GM10847 (cell line): ENCODE measurements around the gene S100B.

Source experiments
- POLR2A ChIP-seq: IDR thresholded peaks from 2 replicates; pipeline ENCODE4 v1.6.1; 2011; ENCODE audit not compliant: insufficient read length; ENCODE audit errors: extremely low read depth

Gene S100B

DNA sequence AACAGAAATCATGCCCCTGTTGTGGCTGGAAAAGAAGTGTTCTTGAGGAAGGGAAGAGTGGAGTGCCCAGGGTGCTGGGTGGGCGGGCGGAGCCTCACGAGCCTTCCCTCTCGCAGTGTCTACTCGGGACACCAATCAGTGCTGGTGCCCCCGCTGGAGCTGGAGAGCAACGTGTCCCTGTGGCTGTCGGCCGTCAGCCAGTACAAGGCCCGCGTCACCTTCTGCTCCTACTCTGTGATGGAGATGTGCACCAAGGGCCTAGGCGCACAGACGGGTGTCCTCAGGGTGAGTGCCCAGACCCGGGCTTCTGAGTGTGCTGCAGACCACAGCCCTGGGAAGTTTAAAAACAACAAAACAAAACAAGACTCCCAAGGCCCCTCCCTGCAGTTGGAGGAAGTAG, 47.4 kb downstream of the S100B start:
- no peak for TF ChIP-seq POLR2A

GRCh38 chr21:46556802-46557201, 48.1 kb downstream of the S100B start:
- no peak for TF ChIP-seq POLR2A

- TF ChIP-seq POLR2A = no peak
These were observed 49.2 kb downstream of the S100B start for GRCh38 chr21:46555678-46556077.

DNA sequence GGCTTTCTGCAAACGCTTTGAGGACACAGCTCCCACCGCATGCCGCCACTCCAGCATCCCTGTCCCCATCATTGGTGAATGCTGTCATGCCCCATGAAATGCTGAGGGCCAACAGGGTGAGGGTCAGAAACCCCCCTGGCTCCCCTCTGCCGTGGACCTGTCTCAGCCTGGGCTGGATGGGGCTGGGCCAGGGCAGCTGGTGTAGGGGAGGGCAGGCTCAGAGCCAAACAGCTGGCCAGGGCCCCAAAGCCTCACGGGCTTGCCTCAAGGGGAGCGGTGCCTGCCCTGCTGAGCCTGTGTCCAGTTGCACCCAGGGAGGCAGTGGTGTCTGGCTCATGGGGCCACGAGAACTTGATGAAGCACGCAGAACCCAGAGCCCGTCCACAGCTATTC, 49.7 kb downstream of the S100B start:
- no peak for TF ChIP-seq POLR2A

DNA sequence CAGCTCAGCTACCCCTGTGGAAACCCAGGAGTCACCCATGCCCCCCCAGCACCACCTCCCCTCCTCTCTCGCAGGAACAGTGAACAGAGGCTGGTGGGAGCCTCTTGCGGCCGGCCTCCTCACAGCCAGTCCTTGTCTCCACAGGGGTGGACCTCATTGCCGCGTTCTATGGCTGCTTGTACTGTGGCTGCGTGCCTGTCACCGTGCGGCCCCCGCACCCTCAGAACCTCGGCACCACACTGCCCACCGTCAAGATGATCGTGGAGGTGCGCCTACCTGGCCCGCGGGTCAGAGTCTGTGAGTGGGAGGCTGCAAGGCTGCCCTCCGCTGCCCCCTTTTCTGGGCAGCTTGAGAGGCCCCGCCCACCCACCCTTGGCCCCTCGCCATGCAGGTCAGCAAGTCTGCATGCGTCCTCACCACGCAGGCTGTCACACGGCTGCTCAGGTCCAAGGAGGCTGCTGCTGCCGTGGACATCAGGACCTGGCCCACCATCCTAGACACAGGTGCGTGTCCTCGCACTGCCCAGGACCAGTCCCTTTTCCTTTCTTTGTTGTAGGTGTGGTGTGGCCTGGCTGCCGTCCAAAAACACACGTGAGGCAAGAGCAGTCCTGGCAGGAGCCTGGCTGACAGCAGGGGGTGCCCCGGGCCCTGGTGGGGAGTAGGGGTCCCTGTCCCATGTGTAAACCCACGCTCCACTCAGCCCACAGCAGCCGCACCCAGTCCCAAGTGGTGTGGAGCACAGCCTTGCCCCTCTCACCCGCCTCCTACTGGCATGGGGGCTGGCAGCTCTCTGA, 50.3 kb downstream of the S100B start:
- TF ChIP-seq POLR2A = no peak

- no peak for TF ChIP-seq POLR2A
These were observed 50.9 kb downstream of the S100B start for GRCh38 chr21:46553993-46554392.

DNA sequence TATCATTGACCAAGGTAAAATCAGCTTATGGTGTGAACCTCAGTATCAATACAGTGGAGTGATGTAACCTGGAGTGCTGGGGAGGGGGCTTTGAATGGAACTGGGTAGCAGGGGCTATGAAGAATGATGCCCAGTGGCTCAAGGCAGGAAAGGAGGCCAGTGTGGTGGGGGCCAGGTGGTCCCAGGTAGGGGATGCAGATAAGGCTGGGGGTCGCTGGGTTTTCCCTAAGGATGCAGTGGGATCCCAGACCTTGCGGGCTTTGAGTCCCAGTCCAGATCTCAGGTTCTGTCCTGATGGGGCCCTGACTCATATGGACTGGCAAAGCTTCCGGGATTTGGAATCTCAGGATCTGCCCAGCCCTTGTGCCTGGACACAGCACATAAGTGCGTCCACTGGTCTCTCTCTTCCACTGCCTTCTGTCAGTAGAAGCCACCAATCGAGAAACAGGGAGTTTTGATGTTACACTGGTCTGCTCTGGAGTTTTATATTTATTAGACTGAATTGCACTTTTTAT, 52.0 kb downstream of the S100B start:
- no peak for TF ChIP-seq POLR2A

DNA sequence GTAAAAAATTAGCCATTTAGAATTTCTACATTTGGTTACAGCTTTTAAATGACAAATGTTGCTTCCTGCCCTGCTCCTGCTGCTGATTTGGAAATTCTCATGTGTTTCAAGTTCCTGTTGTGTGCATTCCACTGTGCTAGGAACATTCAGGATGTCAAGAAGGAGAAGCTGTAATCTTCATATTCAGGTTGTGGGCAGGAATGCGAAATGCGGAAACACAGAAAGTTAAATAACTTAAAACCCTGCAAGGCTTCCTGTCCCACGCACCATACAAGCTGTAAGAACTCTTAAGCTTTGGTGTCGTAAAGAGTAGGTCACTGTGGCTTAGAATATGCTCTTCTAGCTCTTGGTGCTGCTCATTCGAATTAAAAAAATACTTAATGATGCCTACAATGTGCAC, 52.6 kb downstream of the S100B start:
- no peak for TF ChIP-seq POLR2A

DNA sequence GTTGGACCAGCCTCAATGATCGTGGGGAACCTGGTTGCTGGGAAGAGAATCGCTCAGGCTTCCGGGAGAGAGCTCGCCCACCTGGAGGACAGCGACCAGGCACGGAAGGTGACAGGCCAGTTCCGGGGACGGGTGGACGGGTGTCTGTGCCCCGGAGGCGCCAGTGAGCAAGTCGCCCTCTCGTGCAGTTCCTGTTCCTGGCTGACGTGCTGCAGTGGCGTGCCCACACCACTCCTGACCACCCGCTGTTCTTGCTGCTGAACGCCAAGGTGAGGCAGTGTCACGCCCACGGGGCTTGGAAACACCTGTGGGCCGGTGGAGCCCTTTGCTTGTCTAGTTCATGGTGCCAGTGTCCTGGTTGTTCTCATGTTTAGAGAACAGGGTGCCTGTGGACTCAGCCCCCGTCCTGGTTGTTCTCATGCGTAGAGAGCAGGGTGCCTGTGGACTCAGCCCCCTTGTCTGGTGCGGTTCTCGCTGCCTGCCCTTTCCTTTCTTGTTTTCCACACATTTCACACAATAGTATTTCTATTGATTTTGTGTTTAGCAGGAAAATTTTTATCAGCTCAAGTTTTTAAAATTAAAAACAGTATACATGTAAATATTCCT, 53.1 kb downstream of the S100B start:
- TF ChIP-seq POLR2A = no peak

DNA sequence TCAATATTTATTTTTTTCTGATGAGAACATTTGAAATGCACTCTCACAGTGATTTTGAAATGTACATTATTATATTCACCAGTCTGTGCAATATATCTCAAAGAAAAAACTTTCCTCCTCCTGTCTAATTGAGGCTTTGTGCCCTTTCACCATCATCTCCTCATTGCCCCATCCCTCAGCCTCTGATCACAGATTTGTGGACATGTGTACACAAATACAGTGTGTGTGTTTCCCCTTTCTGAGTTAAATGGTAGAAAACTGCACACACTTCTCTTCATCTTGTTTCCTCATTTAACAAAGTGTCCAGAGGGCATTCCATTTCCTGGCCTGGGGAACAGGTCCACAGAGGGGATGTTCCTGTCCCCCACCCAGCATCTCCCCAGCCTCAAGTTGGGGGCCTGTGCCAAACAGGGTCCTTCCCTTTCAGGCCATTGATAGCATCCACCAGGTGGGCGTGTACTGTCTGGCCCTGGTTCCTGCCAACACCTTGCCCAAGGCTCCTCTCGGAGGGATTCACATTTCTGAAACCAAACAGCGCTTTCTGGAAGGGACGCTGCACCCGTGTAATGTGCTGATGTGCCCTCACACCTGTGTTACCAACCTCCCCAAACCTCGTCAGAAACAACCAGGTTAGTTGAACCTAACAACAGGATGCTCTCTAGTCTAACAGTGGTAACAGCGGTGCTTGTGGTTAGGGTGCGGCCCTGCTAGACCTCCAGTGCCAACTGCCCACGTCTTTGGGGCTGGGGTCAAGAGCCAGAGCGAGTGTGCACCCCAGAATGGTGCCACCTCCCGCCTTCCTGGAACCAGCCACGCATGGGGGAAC, 54.6 kb downstream of the S100B start:
- no peak for TF ChIP-seq POLR2A

GRCh38 chr21:46549650-46550049, 55.2 kb downstream of the S100B start:
- TF ChIP-seq POLR2A = no peak
